ENCODE results near the gene RDH11.
A peak's percentile ranks its signal among the peaks of the same experiment; 100 is the strongest.

RDH11 gene

DNA sequence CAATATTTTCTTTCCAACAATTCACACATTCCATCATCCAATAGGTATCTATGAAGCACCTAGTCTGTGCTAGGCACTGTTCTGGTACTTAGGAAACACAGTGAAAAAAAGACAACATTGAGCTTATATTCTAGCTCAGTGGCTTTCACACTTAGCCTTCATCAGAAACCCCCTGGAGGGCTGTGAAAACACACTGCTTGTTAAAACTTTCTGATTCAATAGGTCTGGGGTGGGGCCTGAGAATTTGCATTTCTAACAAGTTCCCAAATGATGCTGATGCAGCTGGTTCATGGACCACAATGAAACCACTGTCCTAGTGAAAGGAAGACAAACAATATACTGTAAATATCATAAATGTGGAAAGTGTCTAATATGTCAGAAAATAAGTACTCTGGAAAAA, 27.0 kb downstream of the RDH11 start:
- no peak for FAIRE-seq
- DNase-seq (ENCODE audit: insufficient read length): no peak
- TF ChIP-seq POLR2AphosphoS5 (IDR thresholded peaks at IDR 0.05; ENCODE audit: low read depth, low read length) (no peak), POLR2A (IDR thresholded peaks at IDR 0.05; ENCODE audit: low read depth, low read length) (no peak), TAF1 (IDR thresholded peaks at IDR 0.05; ENCODE audit: borderline replicate concordance, low read depth, low read length) (no peak)

DNA sequence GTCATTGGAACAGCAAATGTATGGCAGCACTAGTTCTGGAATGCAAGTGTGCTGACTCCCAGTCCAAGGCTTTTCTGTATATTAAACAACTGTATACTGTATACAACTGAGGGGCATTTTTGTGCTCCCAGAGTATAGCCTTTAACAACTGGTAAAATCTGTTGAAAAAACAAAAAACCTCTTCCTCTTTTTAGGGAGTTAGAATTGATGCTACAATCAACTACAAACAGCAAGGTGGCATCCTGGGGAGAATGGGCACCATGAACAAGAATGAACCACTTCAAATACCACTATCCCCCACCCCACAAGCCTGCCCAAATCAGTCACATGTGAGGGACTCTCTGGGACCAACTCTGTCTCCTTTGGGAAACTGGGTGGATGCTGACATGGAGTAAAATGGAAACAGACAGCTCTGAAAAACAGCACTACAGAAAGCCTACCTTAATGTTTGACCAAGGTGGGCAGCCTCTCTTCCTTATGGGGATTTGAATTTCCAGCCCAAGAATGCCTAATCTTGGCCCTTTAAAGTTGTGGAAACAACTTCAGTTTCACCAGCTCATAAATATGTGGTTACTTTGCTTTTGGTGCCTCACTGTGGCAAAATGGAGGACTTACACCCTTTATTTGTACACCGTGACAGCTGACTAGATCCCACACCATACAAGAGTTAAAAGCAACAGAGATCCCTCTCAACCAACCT, 28.7 kb downstream of the RDH11 start:
- DNase-seq (ENCODE audit: insufficient read length) (peak; percentile 25), FAIRE-seq (peak; percentile 85)
- TF ChIP-seq POLR2AphosphoS5 (IDR thresholded peaks at IDR 0.05; ENCODE audit: low read depth, low read length) (no peak), POLR2A (IDR thresholded peaks at IDR 0.05; ENCODE audit: low read depth, low read length) (no peak), TAF1 (IDR thresholded peaks at IDR 0.05; ENCODE audit: borderline replicate concordance, low read depth, low read length) (no peak)

DNA sequence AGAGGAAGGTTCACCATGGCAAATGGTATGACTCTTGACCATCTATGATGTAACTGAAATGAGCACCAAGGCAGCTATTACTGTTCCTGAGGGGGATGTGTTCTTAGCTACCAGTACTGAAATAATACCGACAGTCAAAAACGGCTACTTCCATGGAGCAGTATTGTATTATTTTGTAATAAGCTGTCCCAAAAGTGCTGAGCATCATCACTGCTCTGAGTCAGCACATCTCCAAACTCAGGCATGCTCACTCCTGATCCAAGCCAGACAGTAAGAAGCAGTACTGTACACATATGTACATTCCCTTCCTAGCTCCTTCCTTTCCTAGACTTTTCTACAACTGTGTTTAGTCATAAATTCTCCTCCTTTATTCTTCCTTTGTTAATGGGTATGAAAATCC, 29.7 kb downstream of the RDH11 start:
- TF ChIP-seq TAF1 (IDR thresholded peaks at IDR 0.05; ENCODE audit: borderline replicate concordance, low read depth, low read length): no peak
- TF ChIP-seq POLR2AphosphoS5 (IDR thresholded peaks at IDR 0.05; ENCODE audit: low read depth, low read length): no peak
- TF ChIP-seq POLR2A (IDR thresholded peaks at IDR 0.05; ENCODE audit: low read depth, low read length): no peak
- no peak for FAIRE-seq

DNA sequence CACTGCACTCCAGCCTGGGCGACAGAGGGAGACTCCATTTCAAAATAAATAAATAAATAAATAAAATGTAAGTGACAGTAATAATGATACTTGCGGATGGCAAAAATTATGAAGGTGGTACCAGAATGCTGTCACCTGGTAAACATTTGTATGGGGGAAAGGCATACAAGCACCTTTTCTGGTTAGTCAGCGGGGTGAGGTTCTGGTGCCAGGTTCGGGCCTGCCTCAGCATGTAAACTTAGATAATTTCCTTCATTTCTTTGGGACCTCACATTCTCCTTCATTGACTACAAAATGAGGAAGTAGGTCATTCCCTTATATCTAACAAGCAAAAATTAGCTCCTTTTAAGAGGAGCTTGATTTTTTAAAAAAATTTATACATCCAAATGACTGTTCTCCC, 31.9 kb downstream of the RDH11 start:
- no peak for TF ChIP-seq TAF1 (IDR thresholded peaks at IDR 0.05; ENCODE audit: borderline replicate concordance, low read depth, low read length)
- no peak for TF ChIP-seq POLR2AphosphoS5 (IDR thresholded peaks at IDR 0.05; ENCODE audit: low read depth, low read length)
- TF ChIP-seq POLR2A (IDR thresholded peaks at IDR 0.05; ENCODE audit: low read depth, low read length): no peak
- FAIRE-seq: no peak

More for the DNA sequence above, 29.7 kb downstream of the RDH11 start:
- DNase-seq (ENCODE audit: insufficient read length): no peak

DNA sequence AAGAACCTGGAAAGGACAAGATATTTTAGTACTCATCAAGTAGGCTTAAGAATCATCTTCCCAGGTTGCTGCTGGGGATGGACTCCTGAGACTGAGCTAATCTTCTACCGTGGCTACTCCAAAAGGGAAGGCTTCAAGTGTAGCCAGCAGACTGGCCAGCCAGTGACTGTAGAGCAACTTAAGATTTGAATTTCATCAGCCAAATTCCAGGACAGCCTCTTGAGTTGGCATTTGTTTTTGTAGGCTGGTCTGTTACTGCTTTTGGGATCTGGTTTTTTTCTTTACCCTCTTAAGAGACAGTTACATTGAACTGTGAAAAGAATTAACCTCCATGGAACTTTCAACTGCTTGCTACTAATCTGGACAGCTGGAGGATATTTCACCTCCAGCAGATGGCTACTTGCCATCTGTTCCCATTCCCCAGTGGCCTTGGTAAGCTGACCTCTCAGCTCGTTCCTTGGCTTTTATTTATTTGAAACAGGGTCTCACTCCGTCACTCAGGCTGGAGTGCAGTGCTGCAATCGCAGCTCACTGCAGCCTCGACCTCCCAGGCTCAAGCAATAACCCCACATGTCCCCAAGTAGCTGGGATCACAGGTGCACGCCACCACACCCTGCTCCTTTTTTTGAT, 41.8 kb downstream of the RDH11 start:
- FAIRE-seq: no peak
- no peak for TF ChIP-seq POLR2A (IDR thresholded peaks at IDR 0.05; ENCODE audit: low read depth, low read length)
- TF ChIP-seq TAF1 (IDR thresholded peaks at IDR 0.05; ENCODE audit: borderline replicate concordance, low read depth, low read length): no peak
- TF ChIP-seq POLR2AphosphoS5 (IDR thresholded peaks at IDR 0.05; ENCODE audit: low read depth, low read length): no peak
- no peak for DNase-seq (ENCODE audit: insufficient read length)

More for the DNA sequence above, 31.9 kb downstream of the RDH11 start:
- DNase-seq (ENCODE audit: insufficient read length): no peak

DNA sequence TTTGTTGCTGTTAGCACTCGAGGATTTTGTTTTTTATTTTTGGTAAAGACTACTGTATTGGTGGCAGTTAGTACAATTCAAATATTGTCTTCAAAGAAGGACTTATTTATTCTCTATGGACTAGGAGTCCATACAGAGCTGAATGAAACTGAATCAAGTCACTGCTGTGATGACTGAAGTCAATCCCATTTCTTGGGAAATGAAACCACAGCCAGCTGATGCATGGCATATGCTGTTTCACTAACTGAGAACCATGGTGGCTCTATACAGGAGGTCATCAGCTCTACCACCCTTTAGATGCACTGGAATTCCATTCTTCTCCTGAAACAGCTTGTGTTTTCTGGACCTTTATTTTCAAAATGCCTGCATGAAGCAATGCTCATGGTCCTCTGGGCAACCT, 43.4 kb downstream of the RDH11 start:
- TF ChIP-seq POLR2A (IDR thresholded peaks at IDR 0.05; ENCODE audit: low read depth, low read length) (no peak), TAF1 (IDR thresholded peaks at IDR 0.05; ENCODE audit: borderline replicate concordance, low read depth, low read length) (no peak), POLR2AphosphoS5 (IDR thresholded peaks at IDR 0.05; ENCODE audit: low read depth, low read length) (no peak)
- FAIRE-seq (no peak), DNase-seq (ENCODE audit: insufficient read length) (no peak)

DNA sequence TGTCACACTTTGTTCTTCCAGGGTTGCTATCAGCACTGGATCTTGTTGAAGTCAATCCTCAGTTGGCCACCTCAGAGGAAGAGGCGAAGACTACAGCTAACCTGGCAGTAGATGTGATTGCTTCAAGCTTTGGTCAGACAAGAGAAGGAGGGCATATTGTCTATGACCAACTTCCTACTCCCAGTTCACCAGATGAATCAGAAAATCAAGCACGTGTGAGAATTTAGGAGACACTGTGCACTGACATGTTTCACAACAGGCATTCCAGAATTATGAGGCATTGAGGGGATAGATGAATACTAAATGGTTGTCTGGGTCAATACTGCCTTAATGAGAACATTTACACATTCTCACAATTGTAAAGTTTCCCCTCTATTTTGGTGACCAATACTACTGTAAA, 44.9 kb downstream of the RDH11 start:
- DNase-seq (ENCODE audit: insufficient read length): no peak
- TF ChIP-seq TAF1 (IDR thresholded peaks at IDR 0.05; ENCODE audit: borderline replicate concordance, low read depth, low read length) (no peak), POLR2A (IDR thresholded peaks at IDR 0.05; ENCODE audit: low read depth, low read length) (no peak), POLR2AphosphoS5 (IDR thresholded peaks at IDR 0.05; ENCODE audit: low read depth, low read length) (no peak)
- no peak for FAIRE-seq

DNA sequence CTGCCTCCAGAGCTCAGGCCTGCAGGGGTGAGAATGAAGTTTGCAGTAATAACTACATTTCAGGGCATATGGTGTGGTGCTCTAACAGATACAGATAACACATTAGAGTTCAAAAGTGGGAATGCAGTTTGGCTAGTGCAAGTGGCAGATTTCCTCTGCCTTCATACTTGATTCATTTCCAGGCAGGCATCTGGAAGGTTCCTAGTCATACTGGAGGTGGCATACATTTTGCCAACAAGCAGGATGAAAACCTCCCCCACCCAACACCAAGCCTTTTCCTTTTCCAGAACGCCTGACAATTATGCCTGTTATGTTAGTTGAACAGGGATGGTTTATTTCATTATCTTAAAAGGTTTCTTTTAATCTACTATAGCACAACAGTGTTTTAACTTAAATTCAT, 45.4 kb downstream of the RDH11 start:
- no peak for TF ChIP-seq TAF1 (IDR thresholded peaks at IDR 0.05; ENCODE audit: borderline replicate concordance, low read depth, low read length)
- no peak for TF ChIP-seq POLR2AphosphoS5 (IDR thresholded peaks at IDR 0.05; ENCODE audit: low read depth, low read length)
- TF ChIP-seq POLR2A (IDR thresholded peaks at IDR 0.05; ENCODE audit: low read depth, low read length): no peak
- DNase-seq (ENCODE audit: insufficient read length): no peak
- no peak for FAIRE-seq

DNA sequence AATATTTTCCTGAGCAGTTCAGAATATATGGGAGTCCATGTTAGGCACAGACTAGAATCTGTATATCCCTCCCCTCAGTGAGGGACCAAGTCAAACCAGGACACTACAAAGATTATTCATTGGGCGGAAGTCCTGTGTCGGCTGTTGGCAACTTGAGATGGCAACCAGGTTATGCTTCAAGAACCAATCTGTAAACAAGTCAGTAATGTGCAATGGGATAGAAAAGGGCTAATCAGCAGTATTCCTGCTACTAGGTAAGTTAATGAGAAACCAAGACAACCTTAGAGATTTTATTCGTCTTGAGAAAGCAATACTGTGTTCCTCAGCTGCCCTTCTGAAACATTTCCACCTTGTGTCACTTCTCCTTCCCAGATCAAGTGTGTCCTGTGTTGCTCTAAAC, 49.4 kb downstream of the RDH11 start:
- TF ChIP-seq TAF1 (IDR thresholded peaks at IDR 0.05; ENCODE audit: borderline replicate concordance, low read depth, low read length) (no peak), POLR2A (IDR thresholded peaks at IDR 0.05; ENCODE audit: low read depth, low read length) (no peak)
- FAIRE-seq: no peak
- no peak for DNase-seq (ENCODE audit: insufficient read length)

DNA sequence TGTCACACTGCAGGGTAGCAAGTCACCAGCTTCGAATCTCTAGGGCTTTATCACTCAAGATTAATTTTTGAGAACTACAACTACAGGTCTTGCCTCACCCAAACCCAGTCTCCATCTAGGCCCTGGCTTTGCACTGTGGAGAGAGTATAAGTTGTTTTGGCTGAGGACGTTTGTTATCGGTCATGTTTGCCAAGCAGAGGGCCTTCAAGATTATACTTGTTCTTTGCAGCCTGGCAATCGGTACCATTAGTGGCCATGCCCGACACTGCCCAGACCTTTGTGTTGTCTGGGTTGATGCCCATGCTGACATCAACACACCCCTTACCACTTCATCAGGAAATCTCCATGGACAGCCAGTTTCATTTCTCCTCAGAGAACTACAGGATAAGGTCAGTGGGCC, 50.1 kb downstream of the RDH11 start:
- no peak for FAIRE-seq
- DNase-seq (ENCODE audit: insufficient read length): no peak
- TF ChIP-seq POLR2AphosphoS5 (IDR thresholded peaks at IDR 0.05; ENCODE audit: low read depth, low read length): no peak
- TF ChIP-seq POLR2A (IDR thresholded peaks at IDR 0.05; ENCODE audit: low read depth, low read length): no peak; the same call in 1 of the 2 replicates
- TF ChIP-seq TAF1 (IDR thresholded peaks at IDR 0.05; ENCODE audit: borderline replicate concordance, low read depth, low read length): no peak

DNA sequence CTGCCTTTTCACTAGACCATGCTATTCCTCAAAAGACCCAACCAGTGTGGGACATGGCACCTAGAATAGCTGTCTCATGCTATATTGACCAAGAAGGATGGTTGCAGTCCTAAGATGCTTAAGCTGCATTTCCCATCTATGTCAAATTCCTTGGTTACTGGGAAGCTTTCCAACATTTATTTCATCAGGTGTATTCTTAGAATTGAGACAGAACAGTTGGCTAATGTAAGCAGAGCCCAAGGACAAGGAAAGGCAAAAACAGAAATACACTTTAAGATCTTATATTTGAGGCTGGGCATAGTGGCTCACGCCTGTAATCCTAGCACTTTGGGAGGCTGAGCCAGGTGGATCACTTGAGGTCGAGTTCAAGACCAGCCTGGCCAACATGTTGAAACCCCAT, 51.1 kb downstream of the RDH11 start:
- FAIRE-seq: no peak
- TF ChIP-seq POLR2A (IDR thresholded peaks at IDR 0.05; ENCODE audit: low read depth, low read length) (no peak), TAF1 (IDR thresholded peaks at IDR 0.05; ENCODE audit: borderline replicate concordance, low read depth, low read length) (no peak), POLR2AphosphoS5 (IDR thresholded peaks at IDR 0.05; ENCODE audit: low read depth, low read length) (no peak)

DNA sequence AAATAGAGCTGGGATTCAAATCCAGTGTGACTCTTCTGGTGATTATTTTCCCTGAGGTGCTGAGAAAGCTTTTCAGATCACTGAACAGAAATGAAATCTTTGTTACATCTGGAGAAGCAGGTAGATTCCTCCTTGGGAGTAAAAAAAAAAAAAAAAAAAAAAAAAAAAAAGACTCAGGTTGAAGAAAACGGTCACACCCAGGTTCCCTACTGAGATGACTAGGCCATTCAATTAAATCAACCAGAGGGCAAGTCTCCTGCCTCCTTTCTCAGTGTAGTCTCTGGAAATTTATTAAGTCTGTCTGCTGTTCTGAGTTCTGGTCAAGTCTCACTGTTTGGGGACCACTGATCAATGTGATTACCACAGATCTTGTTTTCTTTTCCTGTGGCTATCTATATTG, 51.9 kb downstream of the RDH11 start:
- TF ChIP-seq POLR2A (IDR thresholded peaks at IDR 0.05; ENCODE audit: low read depth, low read length): no peak
- no peak for TF ChIP-seq POLR2AphosphoS5 (IDR thresholded peaks at IDR 0.05; ENCODE audit: low read depth, low read length)
- TF ChIP-seq TAF1 (IDR thresholded peaks at IDR 0.05; ENCODE audit: borderline replicate concordance, low read depth, low read length): no peak
- FAIRE-seq: no peak
- DNase-seq (ENCODE audit: insufficient read length): no peak

More for the DNA sequence above, 51.1 kb downstream of the RDH11 start:
- no peak for DNase-seq (ENCODE audit: insufficient read length)

All from GM12892 (cell line).